Calu3 (cell line): ENCODE measurements around the gene STYXL2. TPM values are rescaled to one million over a fixed set of nuclear protein-coding genes. Genes with fewer than 3 reads are reported as not detected.

Experiments
- BruUV-seq: library from RNA; stranded (reverse); fragments of 400-500 nt; replicated peaks from 2 replicates; lab custom pipeline; 2021; lab: Mats Ljungman, UMichigan
- CTCF ChIA-PET: fragments of 300-600 bp; sonication (Branson Sonifier 250); formaldehyde crosslinking; loops from one replicate; lab custom pipeline; 2022; ENCODE audit warnings: antibody characterized with exemption; lab: Charles Lee
- DNase-seq: peaks from one replicate; pipeline ENCODE4 v3.0.0; 2022
- H3K27ac Mint-ChIP-seq: one replicate; pipeline ENCODE4 v1.8.0; 2022; ENCODE audit warnings: mixed read lengths; ENCODE audit not compliant: unreplicated experiment
- H3K27me3 Mint-ChIP-seq: one replicate; pipeline ENCODE4 v1.8.0; 2022; ENCODE audit warnings: mixed read lengths; ENCODE audit not compliant: unreplicated experiment
- H3K36me3 Mint-ChIP-seq: one replicate; pipeline ENCODE4 v1.8.0; 2022; ENCODE audit warnings: mild to moderate bottlenecking, moderate library complexity, mixed read lengths; ENCODE audit not compliant: insufficient read depth, unreplicated experiment
- H3K4me1 Mint-ChIP-seq: one replicate; pipeline ENCODE4 v1.8.0; 2022; ENCODE audit warnings: mild to moderate bottlenecking, low read depth, mixed read lengths; ENCODE audit not compliant: unreplicated experiment
- H3K4me3 Mint-ChIP-seq: one replicate; pipeline ENCODE4 v1.8.0; 2022; ENCODE audit warnings: mild to moderate bottlenecking, low read depth, moderate library complexity, mixed read lengths; ENCODE audit not compliant: unreplicated experiment
- H3K9me3 Mint-ChIP-seq: one replicate; pipeline ENCODE4 v1.8.0; 2022; ENCODE audit warnings: low read depth, mixed read lengths; ENCODE audit not compliant: unreplicated experiment
- intact Hi-C: fragments of 100-400 bp; cut with micrococcal nuclease; formaldehyde crosslinking; loops from one replicate; pipeline ENCODE4 v1.10.0; 2022; ENCODE audit not compliant: unreplicated experiment
- total RNA-seq: library from RNA; stranded (reverse); gene quantifications from 2 replicates; pipeline ENCODE4 v1.2.3, GENCODE V29; 2022
- TF ChIP-seq, protein P1 (sequence below): fragments of 200-600 bp; IDR thresholded peaks from one replicate; pipeline ENCODE4 v1.8.0; 2022; ENCODE audit warnings: antibody characterized with exemption; ENCODE audit not compliant: unreplicated experiment

Gene STYXL2
- total RNA-seq, 1 experiment from 2014 or later: not detected

DNA sequence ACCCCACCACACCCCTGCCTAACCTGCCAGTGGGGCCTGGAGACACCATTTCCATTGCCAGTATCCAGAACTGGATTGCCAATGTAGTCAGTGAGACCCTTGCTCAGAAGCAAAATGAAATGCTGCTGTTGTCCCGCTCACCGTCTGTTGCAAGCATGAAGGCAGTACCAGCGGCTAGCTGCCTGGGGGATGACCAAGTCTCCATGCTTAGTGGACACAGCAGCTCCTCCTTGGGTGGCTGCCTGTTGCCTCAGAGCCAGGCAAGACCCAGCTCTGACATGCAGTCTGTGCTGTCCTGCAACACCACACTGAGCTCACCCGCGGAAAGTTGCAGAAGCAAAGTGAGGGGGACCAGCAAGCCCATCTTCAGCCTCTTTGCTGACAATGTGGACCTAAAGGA is 33.4 kb downstream of the STYXL2 start:
- Mint-ChIP-seq H3K9me3 (no peaks in the 10 kb centered on the region), H3K27ac (no peak overlapping the region), H3K4me3 (no peak overlapping the region), H3K27me3 (peaks cover 51% of the 10 kb centered on the region), H3K4me1 (peaks cover under 1% of the 10 kb centered on the region), H3K36me3 (no peaks in the 10 kb centered on the region)
- TF ChIP-seq, protein P1, sequence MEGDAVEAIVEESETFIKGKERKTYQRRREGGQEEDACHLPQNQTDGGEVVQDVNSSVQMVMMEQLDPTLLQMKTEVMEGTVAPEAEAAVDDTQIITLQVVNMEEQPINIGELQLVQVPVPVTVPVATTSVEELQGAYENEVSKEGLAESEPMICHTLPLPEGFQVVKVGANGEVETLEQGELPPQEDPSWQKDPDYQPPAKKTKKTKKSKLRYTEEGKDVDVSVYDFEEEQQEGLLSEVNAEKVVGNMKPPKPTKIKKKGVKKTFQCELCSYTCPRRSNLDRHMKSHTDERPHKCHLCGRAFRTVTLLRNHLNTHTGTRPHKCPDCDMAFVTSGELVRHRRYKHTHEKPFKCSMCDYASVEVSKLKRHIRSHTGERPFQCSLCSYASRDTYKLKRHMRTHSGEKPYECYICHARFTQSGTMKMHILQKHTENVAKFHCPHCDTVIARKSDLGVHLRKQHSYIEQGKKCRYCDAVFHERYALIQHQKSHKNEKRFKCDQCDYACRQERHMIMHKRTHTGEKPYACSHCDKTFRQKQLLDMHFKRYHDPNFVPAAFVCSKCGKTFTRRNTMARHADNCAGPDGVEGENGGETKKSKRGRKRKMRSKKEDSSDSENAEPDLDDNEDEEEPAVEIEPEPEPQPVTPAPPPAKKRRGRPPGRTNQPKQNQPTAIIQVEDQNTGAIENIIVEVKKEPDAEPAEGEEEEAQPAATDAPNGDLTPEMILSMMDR: no peak
- intact Hi-C loops: loop anchor here (10.0 kb wide), 1 partner anchor 308 kb away; no protein-coding TSS in a partner anchor
- no peak for DNase-seq
- BruUV-seq: no TSS peak
- CTCF ChIA-PET: interaction anchor here (0.6 to 1.1 kb wide), 3 partner anchors 9 to 93 kb away, joined by 3 to 5 read pairs (median 4); partner anchors contain the start of gene POU2F1

DNA sequence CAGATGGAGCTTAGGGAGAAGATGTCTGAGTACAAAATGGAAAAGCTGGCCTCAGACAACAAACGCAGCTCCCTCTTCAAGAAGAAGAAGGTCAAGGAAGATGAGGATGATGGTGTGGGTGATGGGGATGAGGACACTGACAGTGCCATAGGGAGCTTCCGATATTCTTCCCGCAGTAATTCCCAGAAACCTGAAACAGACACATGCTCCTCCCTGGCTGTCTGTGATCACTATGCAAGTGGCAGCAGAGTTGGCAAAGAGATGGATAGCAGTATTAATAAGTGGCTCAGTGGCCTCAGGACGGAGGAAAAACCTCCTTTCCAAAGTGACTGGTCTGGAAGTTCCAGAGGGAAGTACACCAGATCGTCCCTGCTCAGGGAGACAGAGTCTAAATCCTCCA is 33.8 kb downstream of the STYXL2 start:
- H3K4me1 Mint-ChIP-seq: no peaks in the 10 kb centered on the region
- intact Hi-C loops: loop anchor here (10.0 kb wide), 1 partner anchor 307 kb away; no protein-coding TSS in a partner anchor
- CTCF ChIA-PET: interaction anchor here (0.6 to 0.7 kb wide), 2 partner anchors 8 to 93 kb away, joined by 4 to 5 read pairs; partner anchors contain the start of gene POU2F1
- no peak overlapping the region for H3K4me3 Mint-ChIP-seq
- BruUV-seq: no TSS peak
- peaks cover 51% of the 10 kb centered on the region for H3K27me3 Mint-ChIP-seq
- no peaks in the 10 kb centered on the region for H3K36me3 Mint-ChIP-seq
- DNase-seq: no peak
- TF ChIP-seq, protein P1: no peak
- no peaks in the 10 kb centered on the region for H3K9me3 Mint-ChIP-seq
- no peak overlapping the region for H3K27ac Mint-ChIP-seq

DNA sequence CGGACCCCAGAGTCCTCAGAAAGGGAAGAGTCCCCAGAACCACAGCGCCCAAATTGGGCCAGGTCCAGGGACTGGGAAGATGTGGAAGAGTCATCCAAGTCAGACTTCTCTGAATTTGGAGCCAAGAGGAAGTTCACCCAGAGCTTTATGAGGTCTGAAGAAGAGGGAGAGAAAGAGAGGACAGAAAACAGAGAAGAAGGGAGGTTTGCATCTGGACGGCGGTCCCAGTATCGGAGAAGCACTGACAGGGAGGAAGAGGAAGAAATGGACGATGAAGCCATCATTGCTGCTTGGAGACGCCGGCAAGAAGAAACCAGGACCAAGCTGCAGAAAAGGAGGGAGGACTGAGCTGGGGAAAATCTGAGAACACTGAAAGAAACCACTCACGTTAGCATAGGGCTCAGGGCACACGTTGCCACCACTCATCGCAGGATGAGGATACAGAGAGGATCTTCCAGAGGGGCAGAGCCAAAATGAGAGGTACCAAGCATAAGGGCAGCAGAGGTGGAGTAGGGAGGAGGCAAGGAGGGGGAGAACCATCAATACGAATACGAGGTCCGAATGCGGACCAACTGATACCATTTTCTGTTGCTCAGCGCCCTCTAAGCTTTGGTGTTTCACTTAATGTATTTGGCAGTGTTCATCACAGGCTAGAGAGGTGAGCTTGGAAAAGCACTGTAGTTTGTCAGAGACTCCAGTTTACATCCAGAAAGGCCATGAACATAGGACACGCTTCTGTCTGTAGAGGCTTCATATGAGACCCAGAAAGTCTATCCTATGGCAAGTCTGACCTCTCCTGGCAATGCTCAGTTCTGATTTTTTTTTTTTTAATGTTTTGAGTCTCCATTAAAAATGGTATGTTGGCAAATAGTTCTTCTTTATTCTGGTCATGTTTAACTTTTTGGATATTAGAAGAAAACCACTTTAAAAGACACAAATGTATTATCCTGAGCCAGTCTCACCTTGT is 34.7 kb downstream of the STYXL2 start:
- no peak for DNase-seq
- intact Hi-C loops: loop anchor here (10.0 kb wide), 1 partner anchor 306 kb away; no protein-coding TSS in a partner anchor
- H3K9me3 Mint-ChIP-seq: no peaks in the 10 kb centered on the region
- H3K4me3 Mint-ChIP-seq: no peak overlapping the region
- TF ChIP-seq, protein P1: no peak
- no peak overlapping the region for H3K27ac Mint-ChIP-seq
- BruUV-seq: no TSS peak
- H3K27me3 Mint-ChIP-seq: peaks cover 51% of the 10 kb centered on the region
- no peaks in the 10 kb centered on the region for H3K36me3 Mint-ChIP-seq
- CTCF ChIA-PET: interaction anchor here (0.7 kb wide), 1 partner anchor 92 kb away, joined by 3 read pairs; no protein-coding TSS in a partner anchor
- H3K4me1 Mint-ChIP-seq: no peaks in the 10 kb centered on the region

DNA sequence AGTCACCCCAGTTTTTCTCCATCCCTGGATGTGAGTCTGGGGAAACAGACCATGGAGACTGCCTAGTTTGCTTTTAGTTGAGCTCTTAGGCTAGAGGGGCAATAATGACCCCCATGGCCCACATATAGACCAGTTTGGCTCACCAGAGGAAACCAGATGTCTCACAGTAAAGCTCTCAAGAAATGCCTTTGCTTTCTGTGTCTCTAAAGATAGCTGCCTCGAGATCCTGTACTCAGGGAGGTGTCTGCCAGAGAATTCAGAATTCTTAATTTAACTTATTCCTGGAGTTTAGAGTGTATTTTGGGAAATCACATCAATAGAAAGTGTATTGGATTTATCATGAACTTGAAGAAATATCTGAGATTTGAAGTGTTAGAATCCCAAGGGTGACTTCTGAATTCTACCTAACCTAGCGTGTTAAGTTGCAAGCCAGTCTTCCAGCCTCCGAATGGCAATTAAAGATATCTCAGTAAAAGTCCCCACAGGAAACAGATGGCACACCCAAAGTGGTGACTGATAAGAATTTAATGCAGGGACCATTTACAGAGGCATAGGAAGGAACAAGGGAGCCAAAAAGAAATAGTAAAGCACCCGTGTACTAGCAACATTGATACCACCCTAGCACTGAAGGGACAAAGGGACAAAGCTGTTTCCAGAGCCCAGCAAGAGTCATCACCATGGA is 37.1 kb downstream of the STYXL2 start:
- no TSS peak for BruUV-seq
- Mint-ChIP-seq H3K4me1 (peaks cover 11% of the 10 kb centered on the region), H3K36me3 (no peaks in the 10 kb centered on the region), H3K27ac (no peak overlapping the region), H3K27me3 (peaks cover 42% of the 10 kb centered on the region), H3K9me3 (no peaks in the 10 kb centered on the region), H3K4me3 (no peak overlapping the region)
- intact Hi-C loops: no loop called here
- no peak for DNase-seq
- CTCF ChIA-PET: interaction anchor here (0.5 to 0.8 kb wide), 4 partner anchors 17 to 221 kb away, joined by 3 to 8 read pairs (median 4); no protein-coding TSS in a partner anchor
- TF ChIP-seq, protein P1: no peak
